ENCODE results near the gene FGF12.

GRCh38 chr3:192435241-192435640 lies 292.1 kb downstream of the FGF12 start:
- no peak for TF ChIP-seq CTCF (IDR thresholded peaks at IDR 0.05)
- no peak for TF ChIP-seq ZFX (IDR thresholded peaks at IDR 0.05; ENCODE audit: borderline replicate concordance)
